Lung (tissue), 12 donors: ENCODE results near the gene SMPX. TPM values are rescaled to one million over a fixed set of nuclear protein-coding genes. Genes with fewer than 3 reads are reported as not detected.
A peak's percentile ranks its signal among the peaks of the same experiment; 100 is the strongest.
"Not testable (repeated sequence)": the region's sequence is repeated elsewhere in the genome, so short reads cannot be mapped to it uniquely, and the experiment has no call there.

ENCODE experiments used
- ATAC-seq: fragments of 200-7000 bp; cut with Tn5 transposase; one replicate; pipeline ENCODE4 v1.9.1; 2020; ENCODE audit warnings: moderate number of reproducible peaks; ENCODE audit not compliant: insufficient read depth, low FRiP score
- DNase-seq, 3 donors: peaks; one replicate each; pipeline ENCODE4 v3.0.0-alpha.2; 2013 to 2017
- H3K27ac ChIP-seq, 2 donors: one replicate each; pipeline ENCODE4 v1.5.1; 2013; ENCODE audit warnings: mild to moderate bottlenecking in 2 of 2, moderate library complexity in 2 of 2, control low read depth in 1 of 2, inconsistent platforms in 1 of 2, low read depth in 1 of 2, low read length in 1 of 2
- H3K27me3 ChIP-seq, 3 donors: one replicate each; pipeline ENCODE4 v1.5.1; 2013; ENCODE audit warnings: low read length in 2 of 3; ENCODE audit not compliant: control insufficient read depth in 3 of 3, insufficient read depth in 3 of 3
- H3K36me3 ChIP-seq, 4 donors: one replicate each; pipeline ENCODE4 v1.5.1; 2013; ENCODE audit warnings: low read length in 4 of 4, mild to moderate bottlenecking in 1 of 4, moderate library complexity in 1 of 4; ENCODE audit not compliant: control insufficient read depth in 4 of 4, insufficient read depth in 4 of 4
- H3K4me1 ChIP-seq, 5 donors: one replicate each; pipeline ENCODE4 v1.5.1; 2013; ENCODE audit warnings: low read length in 5 of 5, mild to moderate bottlenecking in 2 of 5, moderate library complexity in 1 of 5; ENCODE audit not compliant: control insufficient read depth in 5 of 5, insufficient read depth in 5 of 5
- H3K4me3 ChIP-seq: one replicate; pipeline ENCODE4 v1.5.1; 2013; ENCODE audit warnings: mild to moderate bottlenecking, control low read depth, moderate library complexity
- H3K9ac ChIP-seq, 2 donors: one replicate each; pipeline ENCODE4 v1.5.1; 2013; ENCODE audit warnings: low read length in 2 of 2, control low read depth in 1 of 2; ENCODE audit not compliant: insufficient read depth in 1 of 2
- H3K9me3 ChIP-seq, 4 donors: one replicate each; pipeline ENCODE4 v1.5.1; 2013; ENCODE audit warnings: low read length in 3 of 4, mild to moderate bottlenecking in 1 of 4, moderate library complexity in 1 of 4; ENCODE audit not compliant: control insufficient read depth in 4 of 4, insufficient read depth in 3 of 4
- CTCF ChIP-seq: IDR thresholded peaks from 2 replicates; pipeline ENCODE4 v1.5.1; 2012; ENCODE audit warnings: mild to moderate bottlenecking; ENCODE audit errors: control extremely low read depth, extremely low read depth
- WGBS, 2 donors: extraction: QIAGEN DNeasy Blood & Tissue Kit; methylation state at CpG; one replicate each; pipeline ENCODE4 v1.1.7; 2013; 5-methylcytosine and 5-hydroxymethylcytosine counted together
- polyA plus RNA-seq, 2 donors: library from polyadenylated mRNA; stranded (reverse); fragments of 200-250 nt; gene quantifications; one replicate each; pipeline ENCODE4 v1.2.1, GENCODE V29; 2013
- total RNA-seq, 2 donors: library from RNA; depleted of rRNA in 1 of 2; stranded (reverse); fragments of >200 nt in 1 of 2; gene quantifications; one replicate each; pipeline ENCODE4 v1.2.1, GENCODE V29; 2014 to 2021
- donor health status: control.
- donor health status: control.
- donor health status: Bipolar disorder and iron deficiency.
- donor health status: healthy.
- donor health status: DM: yes; HTN: yes; CAD: no.

SMPX gene
- total and polyA plus RNA-seq, 4 donors: 0.08 to 2.3 TPM; not detected in 2

- Histone ChIP-seq H3K27me3 (peaks cover 0 to 9% (median 0%) of the 10 kb centered on the region in 3 donors), H3K36me3 (no peaks in the 10 kb centered on the region), H3K9me3 (peaks cover 0 to 1% (median 0%) of the 10 kb centered on the region in 4 donors), H3K27ac (no peak overlapping the region), H3K4me1 (peaks cover 0 to 4% (median 0%) of the 10 kb centered on the region in 5 donors), H3K4me3 (no peak overlapping the region), H3K9ac (no peak overlapping the region)
- TF ChIP-seq CTCF: no peak
- DNase-seq (no peak), ATAC-seq (no peak)
- WGBS, 2 donors: 83 to 95% methylated on average over 1 of the region's 1 CpG
Measured at GRCh38 chrX:21781976-21782375, 24.1 kb upstream of the SMPX start.

GRCh38 chrX:21781525-21781924 lies 23.6 kb upstream of the SMPX start:
- Histone ChIP-seq H3K27me3 (peaks cover 0 to 9% (median 0%) of the 10 kb centered on the region in 3 donors), H3K9me3 (peaks cover 0 to 1% (median 0%) of the 10 kb centered on the region in 4 donors), H3K4me1 (peaks cover 0 to 4% (median 0%) of the 10 kb centered on the region in 5 donors), H3K27ac (no peak overlapping the region), H3K36me3 (no peaks in the 10 kb centered on the region), H3K4me3 (no peak overlapping the region), H3K9ac (no peak overlapping the region)
- DNase-seq (no peak), ATAC-seq (no peak)
- no peak for TF ChIP-seq CTCF
- 61 to 90% methylated on average over 1 of the region's 1 CpG for WGBS, 2 donors

GRCh38 chrX:21779095-21779494 lies 21.2 kb upstream of the SMPX start:
- no peak overlapping the region for H3K9ac ChIP-seq
- peak overlapping the region in 1 of 2 donors; percentile 50 for H3K27ac ChIP-seq
- peaks cover 0 to 4% (median 0%) of the 10 kb centered on the region in 5 donors for H3K4me1 ChIP-seq
- no peak for TF ChIP-seq CTCF
- no peak overlapping the region for H3K4me3 ChIP-seq
- peaks cover 0 to 9% (median 0%) of the 10 kb centered on the region in 3 donors for H3K27me3 ChIP-seq
- H3K36me3 ChIP-seq: no peaks in the 10 kb centered on the region
- WGBS, 2 donors: 50 to 70% methylated on average over 3 of the region's 3 CpGs
- ATAC-seq: no peak
- DNase-seq: no peak
- H3K9me3 ChIP-seq: peaks cover 0 to 1% (median 0%) of the 10 kb centered on the region in 4 donors

GRCh38 chrX:21778236-21778635 lies 20.3 kb upstream of the SMPX start:
- ATAC-seq: no peak
- 23 to 69% methylated on average over 1 of the region's 1 CpG for WGBS, 2 donors

GRCh38 chrX:21775128-21775527 lies 17.2 kb upstream of the SMPX start:
- not testable (repeated sequence) for H3K4me1 ChIP-seq, H3K27ac ChIP-seq, H3K9me3 ChIP-seq, ATAC-seq, H3K4me3 ChIP-seq, DNase-seq, H3K9ac ChIP-seq, H3K36me3 ChIP-seq, H3K27me3 ChIP-seq

More at GRCh38 chrX:21778236-21778635, 20.3 kb upstream of the SMPX start:
- Histone ChIP-seq H3K4me3 (no peak overlapping the region), H3K9ac (no peak overlapping the region), H3K27me3 (peaks cover 0 to 9% (median 0%) of the 10 kb centered on the region in 3 donors), H3K27ac (no peak overlapping the region), H3K4me1 (peaks cover 0 to 4% (median 0%) of the 10 kb centered on the region in 5 donors), H3K36me3 (no peaks in the 10 kb centered on the region), H3K9me3 (peaks cover 0 to 1% (median 0%) of the 10 kb centered on the region in 4 donors)
- no peak for TF ChIP-seq CTCF
- DNase-seq: no peak
